ENCODE results near the gene SPPL2A.
"Not testable (repeated sequence)": the region's sequence is repeated elsewhere in the genome, so short reads cannot be mapped to it uniquely, and the experiment has no call there.

Gene SPPL2A, protein sequence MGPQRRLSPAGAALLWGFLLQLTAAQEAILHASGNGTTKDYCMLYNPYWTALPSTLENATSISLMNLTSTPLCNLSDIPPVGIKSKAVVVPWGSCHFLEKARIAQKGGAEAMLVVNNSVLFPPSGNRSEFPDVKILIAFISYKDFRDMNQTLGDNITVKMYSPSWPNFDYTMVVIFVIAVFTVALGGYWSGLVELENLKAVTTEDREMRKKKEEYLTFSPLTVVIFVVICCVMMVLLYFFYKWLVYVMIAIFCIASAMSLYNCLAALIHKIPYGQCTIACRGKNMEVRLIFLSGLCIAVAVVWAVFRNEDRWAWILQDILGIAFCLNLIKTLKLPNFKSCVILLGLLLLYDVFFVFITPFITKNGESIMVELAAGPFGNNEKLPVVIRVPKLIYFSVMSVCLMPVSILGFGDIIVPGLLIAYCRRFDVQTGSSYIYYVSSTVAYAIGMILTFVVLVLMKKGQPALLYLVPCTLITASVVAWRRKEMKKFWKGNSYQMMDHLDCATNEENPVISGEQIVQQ

DNA sequence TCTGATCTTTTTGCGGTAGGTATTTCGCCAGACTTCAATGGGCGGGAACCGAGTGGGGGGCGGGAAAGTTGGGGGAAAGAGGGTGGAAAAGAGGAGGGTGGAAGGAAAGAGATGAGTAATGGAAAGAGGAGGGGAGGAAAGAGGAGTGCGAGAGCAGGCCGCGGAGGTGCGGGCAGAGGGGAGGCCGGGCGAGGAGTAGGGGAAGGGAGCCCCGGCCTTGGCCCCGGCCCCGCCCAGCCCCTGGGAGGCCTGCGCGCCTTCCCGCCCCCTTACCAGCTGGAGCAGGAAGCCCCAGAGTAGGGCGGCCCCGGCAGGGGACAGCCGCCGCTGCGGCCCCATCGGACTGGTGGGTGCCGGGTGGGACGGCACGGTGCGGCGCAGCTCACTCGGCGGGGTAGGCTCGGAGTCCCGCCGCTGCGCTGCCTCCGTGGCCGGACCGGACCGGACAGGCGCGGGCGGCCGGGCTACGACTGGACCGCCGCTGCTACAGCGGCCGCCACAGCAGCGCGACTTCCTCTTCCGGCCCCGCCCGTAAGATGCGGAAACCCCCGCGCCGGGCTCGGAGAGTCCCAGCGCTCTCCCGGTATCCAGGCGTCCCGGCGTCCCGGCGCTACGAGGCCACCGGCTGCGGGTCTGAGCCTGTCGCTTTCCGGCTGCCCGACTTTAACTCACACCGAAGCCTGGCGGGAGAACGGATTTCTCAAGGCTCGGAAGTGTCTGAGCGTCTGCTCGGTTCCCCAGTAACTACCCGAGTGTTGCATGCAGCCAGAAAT lies at the start of gene SPPL2A:
TSS of gene SPPL2A (minus strand) at position 512 of the 773 bp plus-strand sequence. CDS start at position 339, 173 bp downstream.
- DNase-seq: peak; percentile 89

DNA sequence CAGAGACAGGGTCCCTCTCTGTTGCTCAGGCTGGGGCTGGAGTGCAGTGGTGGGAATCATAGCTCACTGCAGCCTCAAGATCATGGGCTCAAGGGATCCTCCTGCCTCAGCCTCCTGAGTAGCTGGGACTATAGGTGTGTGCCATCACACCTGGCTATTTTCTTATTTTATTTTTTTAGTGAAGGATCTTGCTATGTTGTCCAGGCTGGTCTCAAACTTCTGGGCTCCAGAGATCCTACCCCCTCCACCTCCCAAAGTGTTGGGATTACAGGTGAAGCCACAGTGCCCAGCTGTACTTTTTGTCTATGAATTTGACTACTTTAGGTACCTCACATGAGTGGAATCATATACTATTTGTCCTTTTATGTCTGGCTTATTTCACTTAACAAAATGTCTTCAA lies 49.1 kb upstream of the SPPL2A start:
- no peak for DNase-seq

DNA sequence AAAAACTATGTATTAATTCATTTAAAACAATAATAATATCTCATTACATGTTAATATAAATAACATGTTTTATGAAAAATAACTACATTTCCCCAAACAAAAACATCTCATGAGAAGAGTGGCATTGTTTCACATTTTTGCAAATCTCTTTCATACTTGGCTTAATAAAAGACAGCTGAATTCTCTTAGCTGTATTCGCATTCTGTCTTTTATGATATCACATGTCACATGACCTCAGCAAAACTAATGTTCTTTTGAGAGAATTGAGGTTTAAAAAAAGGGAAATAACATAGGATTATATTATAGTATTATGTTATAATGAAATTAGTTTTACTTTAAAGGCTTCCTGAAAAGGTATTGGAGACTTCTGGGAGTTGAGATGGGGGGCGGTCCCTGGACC lies 48.4 kb upstream of the SPPL2A start:
- no peak for DNase-seq

DNA sequence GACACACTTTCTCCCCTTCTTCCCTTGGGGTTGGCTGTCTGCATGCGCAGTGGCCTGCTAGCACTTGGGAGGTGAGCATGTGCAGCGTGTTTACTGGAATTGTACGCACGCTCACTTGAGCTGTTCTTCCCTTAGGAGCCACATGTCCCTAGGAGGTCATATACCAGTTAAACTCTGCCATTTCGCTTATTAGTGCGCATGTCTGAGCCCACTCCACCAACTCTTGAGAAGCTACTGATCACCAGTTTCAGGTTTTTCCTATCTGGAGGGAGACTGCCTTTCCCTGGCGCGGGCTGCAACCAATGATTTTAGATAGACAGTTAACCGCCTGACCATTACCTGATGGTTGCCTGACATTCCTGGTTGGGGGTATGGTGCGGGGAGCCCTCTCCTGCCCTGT lies 47.6 kb upstream of the SPPL2A start:
- DNase-seq: no peak

DNA sequence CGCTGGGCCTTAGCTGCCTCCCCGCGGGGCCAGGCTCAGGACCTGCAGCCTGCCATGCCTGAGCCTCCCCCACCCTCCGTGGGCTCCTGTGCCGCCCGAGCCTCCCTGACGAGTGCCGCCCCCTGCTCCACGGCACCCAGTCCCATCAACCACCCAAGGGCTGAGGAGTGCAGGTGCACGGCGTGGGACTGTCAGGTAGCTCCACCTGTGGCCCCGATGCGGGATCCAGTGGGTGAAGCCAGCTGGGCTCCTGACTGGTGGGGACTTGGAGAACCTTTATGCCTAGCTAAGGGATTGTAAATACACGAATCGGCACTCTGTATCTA lies 46.6 kb upstream of the SPPL2A start:
- DNase-seq: not testable (repeated sequence)

DNA sequence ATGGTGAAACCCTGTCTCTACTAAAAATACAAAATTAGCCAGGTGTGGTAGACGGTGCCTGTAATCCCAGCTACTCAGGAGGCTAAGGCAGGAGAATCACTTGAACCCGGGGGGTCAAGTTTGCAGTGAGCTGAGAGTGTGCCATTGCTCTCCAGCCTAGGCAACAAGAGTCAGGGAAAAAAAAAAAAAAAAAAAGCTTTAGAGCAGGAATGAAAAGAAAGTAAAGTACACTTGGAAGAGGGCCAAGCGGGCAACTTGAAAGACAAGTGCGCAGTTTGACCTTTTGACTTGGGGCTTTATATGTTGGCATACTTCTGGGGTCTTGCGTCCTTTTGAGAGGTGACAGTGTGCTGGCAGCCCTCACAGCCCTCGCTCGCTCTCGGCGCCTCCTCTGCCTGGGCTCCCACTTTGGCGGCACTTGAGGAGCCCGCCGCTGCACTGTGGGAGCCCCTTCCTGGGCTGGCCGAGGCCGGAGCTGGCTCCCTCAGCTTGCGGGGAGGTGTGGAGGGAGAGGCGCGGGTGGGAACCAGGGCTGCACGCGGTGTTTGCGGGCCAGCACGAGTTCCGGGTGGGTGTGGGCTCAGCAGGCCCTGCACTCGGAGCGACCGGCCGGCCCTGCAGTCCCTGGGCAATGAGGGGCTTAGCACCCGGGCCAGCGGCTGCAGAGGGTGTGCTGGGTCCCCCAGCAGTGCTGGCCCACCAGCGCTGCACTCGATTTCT lies 46.1 kb upstream of the SPPL2A start:
- not testable (repeated sequence) for DNase-seq

DNA sequence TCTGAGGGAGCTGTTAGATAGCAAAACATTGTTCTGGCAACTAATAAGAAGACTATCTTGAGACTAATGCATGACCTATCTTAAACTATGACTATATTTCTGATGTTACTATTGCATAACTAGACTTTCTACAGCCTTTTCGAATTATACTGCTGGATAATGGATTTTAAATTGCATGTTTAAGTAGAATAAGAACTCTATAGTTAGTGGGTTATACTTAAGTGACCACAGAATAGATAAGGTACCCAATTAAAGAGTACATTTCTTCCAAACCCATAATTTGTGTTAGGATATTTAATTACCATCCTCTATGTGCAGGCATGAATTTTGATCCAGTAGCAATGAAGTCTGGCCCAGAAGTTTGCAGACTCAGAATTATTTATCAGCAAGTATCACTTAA lies 44.6 kb upstream of the SPPL2A start:
- DNase-seq: no peak

DNA sequence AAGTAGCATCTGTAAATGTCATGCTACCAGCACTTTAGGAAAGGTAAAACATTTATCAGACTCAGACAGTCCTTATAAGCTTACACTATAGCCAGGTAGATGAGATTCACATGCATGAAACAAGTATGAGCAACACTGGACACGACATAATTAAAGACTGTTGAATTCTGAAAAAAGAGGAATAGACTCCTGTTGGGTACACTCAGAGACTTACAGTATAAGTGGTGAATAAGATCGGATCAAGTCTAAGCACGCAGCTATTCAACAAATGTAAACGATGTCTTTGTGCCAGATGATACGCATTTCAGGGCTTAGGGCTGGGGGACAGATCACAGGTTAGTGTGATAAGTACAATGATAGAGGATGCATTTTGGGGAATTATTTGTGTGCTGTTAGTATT lies 43.2 kb upstream of the SPPL2A start:
- DNase-seq: no peak

DNA sequence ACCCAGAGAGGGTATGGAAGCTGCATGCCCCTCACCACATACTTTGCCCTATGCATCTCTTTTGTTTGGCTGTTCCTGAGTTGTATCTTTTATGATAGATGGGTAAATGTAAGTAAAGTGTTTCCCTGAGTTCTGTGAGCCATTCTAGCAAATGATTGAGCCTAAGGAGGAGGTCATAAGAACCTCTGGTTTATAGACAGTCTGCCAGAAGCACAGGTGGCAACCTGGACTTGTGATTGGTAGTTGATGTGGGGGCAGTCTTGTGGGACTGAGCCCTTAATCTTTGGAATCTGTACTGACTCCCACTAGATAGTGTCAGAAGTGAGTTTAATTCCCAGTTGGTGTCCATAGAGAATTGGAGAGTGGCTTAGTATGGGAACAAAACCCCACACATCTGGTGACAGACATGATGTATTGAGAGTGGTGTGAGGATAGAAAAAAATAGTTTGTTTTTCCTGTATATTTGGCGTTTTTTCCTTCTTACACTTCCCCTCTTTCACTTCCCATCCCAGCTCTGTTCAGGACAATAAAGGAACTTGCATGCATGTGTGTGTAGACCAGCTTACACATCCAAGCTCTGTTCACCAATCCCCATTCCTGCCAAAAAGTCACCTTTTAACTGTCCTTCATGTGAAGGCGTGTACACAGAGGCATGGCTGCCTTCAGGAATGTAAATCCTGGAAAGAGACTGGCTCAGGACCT lies 38.1 kb upstream of the SPPL2A start:
- no peak for DNase-seq

DNA sequence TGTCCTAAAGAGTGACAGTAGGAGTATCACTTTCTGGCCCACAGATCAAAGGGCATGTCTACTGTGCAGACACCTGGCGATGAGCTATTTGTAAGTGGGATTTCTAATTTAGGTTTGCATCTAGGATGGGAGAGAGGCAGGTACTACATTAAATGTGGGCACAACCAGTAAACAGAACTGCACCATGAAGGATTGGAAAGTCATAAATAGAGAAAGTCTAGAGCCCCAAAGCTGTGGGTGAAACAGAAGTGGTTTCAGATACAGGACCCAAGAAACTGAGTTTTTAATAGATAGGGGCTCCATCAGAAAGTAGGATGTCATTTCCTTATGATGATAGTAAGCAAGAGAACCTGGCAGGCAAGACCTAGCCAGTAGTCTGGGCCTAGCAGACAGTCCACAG lies 35.2 kb upstream of the SPPL2A start:
- DNase-seq: no peak

DNA sequence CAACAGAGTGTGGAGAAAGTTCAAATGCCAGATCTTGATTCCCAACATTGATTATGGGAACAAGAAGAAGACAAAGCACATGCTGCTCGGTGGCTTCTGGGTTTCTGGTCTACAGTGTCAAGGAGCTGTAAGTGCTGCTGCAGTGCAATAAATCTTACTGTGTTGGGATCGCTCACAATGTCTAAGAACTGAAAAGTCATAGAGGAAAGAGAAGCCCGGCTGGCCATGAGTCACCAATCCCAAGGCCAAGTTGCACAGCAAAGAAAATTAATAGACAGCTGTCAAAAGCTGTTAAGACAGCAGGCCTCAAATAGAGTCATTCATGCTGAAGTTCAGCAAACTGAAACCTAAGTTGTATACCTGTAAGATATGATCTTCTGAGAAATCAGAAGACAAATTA lies 33.2 kb upstream of the SPPL2A start:
- no peak for DNase-seq

DNA sequence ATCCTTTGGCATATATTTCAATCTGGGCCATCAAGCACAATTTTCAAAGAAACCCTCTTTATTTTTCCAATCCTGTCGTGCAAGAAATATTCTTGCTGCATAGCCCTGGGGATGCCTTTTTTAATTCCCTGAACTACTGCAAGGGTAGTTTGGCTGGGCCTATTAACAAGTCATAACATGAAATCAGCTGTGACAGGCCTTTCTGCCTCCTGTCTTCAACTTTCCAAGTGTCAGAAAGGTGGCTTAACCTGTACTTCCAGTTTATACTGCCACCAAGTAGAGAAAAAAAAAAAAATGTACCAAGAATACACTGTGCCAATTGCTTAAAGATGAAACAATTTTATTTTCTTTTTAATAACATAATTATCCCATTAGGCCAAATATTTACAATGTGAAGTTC lies 32.4 kb upstream of the SPPL2A start:
- DNase-seq: no peak

DNA sequence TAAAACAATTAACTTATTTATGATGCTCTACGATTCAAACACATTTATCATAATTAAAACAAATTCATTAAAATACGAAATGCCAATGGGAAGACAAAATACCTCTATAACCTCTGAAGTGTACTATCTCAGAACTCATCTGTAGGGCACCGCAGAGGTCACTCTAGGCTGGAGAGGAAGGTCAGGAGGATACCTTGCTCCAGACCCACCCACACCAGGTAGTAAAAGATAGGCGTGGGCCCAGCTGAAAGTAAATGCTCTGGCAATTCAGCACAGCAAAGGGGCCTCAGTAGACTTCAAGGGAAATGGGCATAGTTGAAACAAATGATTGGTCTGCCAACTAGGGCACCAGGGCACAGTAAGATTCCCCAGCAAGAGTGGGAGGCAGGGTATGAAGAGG lies 26.0 kb upstream of the SPPL2A start:
- no peak for DNase-seq

DNA sequence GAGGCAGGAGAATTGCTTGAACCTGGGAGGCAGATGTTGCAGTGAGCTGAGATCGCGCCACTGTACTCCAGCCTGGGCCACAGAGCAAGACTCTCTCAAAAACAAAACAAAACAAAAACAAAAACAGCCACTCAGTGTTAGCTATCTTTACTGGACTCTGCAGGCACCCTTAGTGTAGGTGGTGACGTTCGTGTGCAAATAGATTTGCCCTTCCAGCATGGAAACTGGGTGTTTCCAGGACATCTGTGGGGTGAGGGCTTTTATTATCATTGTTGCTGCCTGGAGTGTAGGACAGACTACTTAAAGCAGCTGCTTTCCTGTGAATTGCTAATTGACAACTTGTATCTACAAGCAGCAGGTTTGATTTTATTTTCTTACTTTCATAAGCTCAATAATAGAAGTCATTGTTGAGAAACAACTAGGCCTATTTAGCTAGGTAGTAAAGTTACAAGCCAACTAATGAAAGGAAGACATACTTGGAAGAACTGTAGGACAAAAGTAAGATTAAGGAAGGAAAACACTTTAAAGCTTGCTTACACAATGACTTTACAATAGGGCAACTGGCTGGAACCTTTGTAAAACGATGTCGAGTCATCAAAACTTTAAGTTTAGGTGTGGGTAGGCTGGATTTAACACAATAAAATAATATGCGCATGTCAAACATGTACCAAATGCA lies 25.4 kb upstream of the SPPL2A start:
- no peak for DNase-seq

DNA sequence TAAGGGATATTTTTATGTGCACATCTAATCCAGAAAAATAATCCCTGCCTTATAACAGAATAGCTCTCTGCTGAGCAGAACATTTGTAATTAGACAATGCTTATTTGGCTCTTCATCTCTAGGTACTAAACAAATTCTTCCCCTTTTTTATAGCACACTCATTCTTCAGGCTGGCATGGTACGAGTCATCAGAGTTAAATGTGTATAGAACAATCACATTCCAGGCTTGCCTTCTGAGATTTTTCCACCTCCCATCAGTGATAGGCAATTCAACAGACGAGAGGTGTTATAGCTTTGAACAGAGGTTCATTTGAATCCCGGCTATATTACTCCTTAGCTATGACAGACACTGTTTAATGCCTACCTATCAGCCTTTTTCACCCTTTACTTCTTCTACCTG lies 21.4 kb upstream of the SPPL2A start:
- no peak for DNase-seq

DNA sequence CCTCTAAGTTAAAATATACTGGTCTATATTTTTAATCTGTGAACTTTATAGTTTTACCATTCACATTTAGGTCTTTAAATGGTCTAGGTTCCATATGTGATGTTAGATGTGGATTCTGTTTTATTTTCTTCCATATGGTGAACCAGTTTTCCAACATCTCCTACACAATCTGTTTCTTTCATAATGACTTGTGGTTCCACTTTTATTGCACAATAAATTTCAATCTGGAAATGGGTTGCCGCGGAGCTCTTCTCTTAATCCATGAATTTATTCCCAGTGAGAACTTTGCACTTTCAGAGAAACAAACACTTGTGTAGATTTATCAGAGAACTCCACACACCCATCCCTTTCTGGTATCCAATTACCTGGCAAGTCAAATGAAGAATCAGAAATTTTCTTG lies 20.9 kb upstream of the SPPL2A start:
- DNase-seq: no peak

DNA sequence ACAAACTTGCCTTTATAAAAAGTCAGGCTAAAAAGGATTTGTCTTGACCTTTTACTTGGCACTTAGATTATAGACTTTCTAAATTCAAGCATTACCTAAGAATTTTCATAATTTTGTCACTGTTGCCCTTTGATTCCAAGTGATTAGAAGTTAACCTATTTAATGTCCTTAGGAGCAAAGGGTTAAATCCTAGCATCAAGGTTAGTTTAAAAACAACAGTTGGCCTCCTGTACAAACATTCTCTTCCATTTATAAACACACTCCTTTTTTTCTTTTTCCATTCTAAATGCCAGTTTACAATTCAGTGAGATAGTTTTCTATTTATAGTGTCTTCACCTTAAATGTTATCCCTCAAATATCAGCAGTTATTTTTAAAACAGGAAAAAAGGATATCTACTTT lies 18.4 kb upstream of the SPPL2A start:
- no peak for DNase-seq

DNA sequence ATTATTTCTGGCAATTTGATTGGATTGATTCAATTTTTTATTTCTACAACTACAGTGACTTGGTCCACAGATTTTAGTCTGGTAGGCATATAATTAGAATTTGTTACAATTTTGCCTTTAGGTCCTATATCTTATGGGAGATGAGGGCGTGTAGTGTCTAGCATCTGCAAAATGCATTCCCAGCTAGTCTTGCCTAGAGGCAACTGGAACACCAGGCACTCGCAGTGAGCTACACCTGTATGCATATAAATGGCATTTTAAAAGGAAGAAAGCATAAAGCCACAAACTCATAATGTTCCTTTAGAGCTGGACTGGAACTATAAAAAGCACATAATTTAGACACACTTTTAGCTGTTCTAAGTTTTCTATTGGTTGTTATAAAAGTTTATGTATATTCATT lies 17.9 kb upstream of the SPPL2A start:
- no peak for DNase-seq

DNA sequence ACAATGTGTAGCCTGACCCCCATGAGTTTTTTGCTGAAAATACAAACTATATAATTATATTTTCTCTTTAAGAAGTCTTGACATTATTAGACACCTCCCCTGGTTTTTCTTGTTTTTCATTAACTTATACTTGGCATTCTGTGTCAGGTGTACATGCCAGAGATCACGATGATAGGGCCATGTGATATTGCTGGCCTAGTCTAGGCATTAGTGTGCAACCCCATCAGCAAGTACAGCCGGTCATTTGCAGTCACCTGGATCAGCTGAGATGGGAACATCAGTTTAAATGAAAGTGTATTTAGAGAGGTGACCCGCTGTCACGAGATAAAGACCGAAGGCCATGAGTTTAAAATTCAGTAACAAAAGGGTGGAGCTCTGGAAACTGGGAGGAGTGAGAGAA lies 12.6 kb upstream of the SPPL2A start:
- DNase-seq: no peak

DNA sequence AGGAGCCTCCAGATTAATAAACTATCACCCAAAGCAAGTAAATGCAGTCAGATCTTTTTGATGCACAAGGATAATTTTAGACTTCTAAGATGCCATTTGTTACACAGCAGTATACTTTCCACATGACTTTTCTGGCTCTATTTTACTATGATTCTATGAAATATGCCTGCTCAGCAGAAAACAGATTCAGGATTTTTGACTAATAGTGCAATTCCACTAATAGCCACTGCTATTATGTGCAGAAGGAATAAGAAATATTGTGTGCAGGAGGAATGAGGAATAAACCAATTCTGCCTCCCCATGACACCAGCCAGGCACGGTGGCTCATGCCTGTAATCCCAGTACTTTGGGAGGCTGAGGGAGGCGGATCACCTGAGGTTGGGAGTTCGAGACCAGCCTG lies 11.5 kb upstream of the SPPL2A start:
- DNase-seq: no peak

DNA sequence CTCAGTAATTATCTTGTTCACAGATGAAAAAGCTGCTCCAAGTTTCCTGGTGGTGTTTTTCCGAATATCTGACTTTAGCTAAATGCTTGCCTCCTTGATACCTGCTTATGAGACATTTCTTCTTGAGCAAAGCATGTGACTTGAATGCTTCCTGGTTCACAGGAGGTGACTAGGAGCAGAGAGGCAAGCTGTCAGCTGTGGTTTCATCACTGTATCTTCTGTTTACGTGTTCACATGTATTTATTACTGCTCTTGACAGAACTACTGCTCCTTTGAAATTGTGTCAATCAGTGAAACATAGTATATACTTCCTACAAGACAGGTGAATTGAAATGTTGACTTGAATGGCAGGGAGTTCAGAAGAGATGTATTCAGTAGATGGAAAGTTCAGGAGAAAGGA lies 8.9 kb upstream of the SPPL2A start:
- DNase-seq: peak; percentile 6

DNA sequence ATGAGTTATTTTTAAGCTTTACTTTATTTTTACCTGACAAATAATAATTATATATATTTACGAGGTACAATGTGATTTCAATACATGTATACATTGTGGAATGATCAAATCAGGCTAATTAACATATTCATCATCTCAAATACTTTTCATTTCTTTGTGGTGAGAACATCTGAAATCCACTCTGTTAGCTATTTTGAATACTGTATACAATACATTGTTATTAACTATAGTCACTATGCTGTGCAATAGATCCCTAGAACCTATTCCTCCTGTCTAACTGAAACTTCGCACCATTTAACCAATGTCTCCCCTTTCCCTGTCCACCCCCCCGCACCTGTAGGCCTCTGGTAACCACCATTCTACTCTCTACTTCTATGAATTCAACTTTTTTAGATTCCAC lies 7.9 kb upstream of the SPPL2A start:
- DNase-seq: no peak

All from activated CD4-positive, alpha-beta T cell treated with anti-CD3 and anti-CD28 coated beads, Interleukin-2, amount 50 U/mL, for 16 hours (primary cell).